Left lung (tissue), 10 donors: ENCODE data around the gene DYRK1A. TPM values are rescaled to one million over a fixed set of nuclear protein-coding genes. Genes with fewer than 3 reads are reported as not detected.

Experiments
- ATAC-seq: fragments of 200-7000 bp; cut with Tn5 transposase; one replicate; pipeline ENCODE4 v1.9.1; 2020; ENCODE audit warnings: moderate library complexity
- DNase-seq, 4 donors: peaks; one replicate each; pipeline ENCODE4 v3.0.0-alpha.2; 2013 to 2020
- H3K27ac ChIP-seq, 2 donors: fragments of 200-600 bp; sonication (generic) in 1 of 2; one replicate each; pipeline versions ENCODE4 v1.5.0 to v1.8.0; 2020 to 2021
- H3K27me3 ChIP-seq, 2 donors: fragments of 200-600 bp; sonication (generic) in 1 of 2; one replicate each; pipeline versions ENCODE4 v1.5.0 to v1.8.0; 2020 to 2021
- H3K36me3 ChIP-seq, 2 donors: fragments of 200-600 bp; sonication (generic) in 1 of 2; one replicate each; pipeline versions ENCODE4 v1.5.0 to v1.8.0; 2020 to 2021
- H3K4me1 ChIP-seq, 2 donors: fragments of 200-600 bp; one replicate each; pipeline ENCODE4 v1.8.0; 2021
- H3K4me3 ChIP-seq, 2 donors: fragments of 200-600 bp; sonication (generic) in 1 of 2; one replicate each; pipeline versions ENCODE4 v1.5.0 to v1.8.0; 2020 to 2021; ENCODE audit warnings: mild to moderate bottlenecking in 1 of 2
- H3K9me3 ChIP-seq, 2 donors: fragments of 200-600 bp; sonication (generic) in 1 of 2; one replicate each; pipeline versions ENCODE4 v1.5.0 to v1.8.0; 2020 to 2021
- intact Hi-C, 2 donors: fragments of 100-400 bp; cut with DNase I; formaldehyde crosslinking; loops; one replicate each; pipeline versions ENCODE4 v1.11.2 to v1.14.2; 2022
- polyA plus RNA-seq, 6 donors: library from polyadenylated mRNA; unstranded; fragments of 120-200 nt; gene quantifications; one replicate each; pipeline ENCODE4 v1.2.1, GENCODE V29; 2013; ENCODE audit not compliant: insufficient read length in 6 of 6
- total RNA-seq, 2 donors: library from RNA; stranded (reverse); fragmentation: NEBNext Ultra II Directional; extraction: Animal tissue kit (Norgen Biotek cat#: 25700); gene quantifications; one replicate each; pipeline ENCODE4 v1.2.1, GENCODE V29; 2021
- TF ChIP-seq, protein P1 (sequence below), 2 donors: fragments of 200-600 bp; sonication (generic) in 1 of 2; IDR thresholded peaks; one replicate each; pipeline versions ENCODE4 v1.5.0 to v1.8.0; 2021; ENCODE audit warnings: antibody characterized with exemption in 2 of 2
- donor health status: DM: no; HTN: yes; CAD: no.
- donor health status: DM: no; HTN: no; CAD: no.

The DYRK1A gene
- total and polyA plus RNA-seq, 8 donors = 57.0 to 69.9 (median 65.8) TPM

DNA sequence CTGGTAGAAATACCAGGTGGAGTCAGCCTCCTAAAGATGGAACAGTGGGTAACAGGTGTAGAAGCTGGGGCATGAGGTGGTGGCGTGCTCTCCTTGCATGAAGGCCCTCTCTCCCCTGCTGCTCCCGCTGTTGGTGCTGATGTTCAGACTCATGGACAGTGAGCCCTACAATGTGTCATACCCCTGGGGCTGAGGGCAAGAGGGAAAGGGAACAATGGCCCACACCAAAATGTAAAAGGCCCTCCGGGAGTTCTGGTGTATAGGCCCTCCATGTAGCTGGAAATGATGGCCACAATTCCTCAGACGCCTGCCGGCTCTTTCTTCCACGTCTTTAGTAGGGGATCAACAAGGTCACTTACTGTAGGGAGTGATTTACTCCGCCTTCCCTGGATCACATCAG, 194.9 kb downstream of the DYRK1A start:
- TF ChIP-seq, protein P1, sequence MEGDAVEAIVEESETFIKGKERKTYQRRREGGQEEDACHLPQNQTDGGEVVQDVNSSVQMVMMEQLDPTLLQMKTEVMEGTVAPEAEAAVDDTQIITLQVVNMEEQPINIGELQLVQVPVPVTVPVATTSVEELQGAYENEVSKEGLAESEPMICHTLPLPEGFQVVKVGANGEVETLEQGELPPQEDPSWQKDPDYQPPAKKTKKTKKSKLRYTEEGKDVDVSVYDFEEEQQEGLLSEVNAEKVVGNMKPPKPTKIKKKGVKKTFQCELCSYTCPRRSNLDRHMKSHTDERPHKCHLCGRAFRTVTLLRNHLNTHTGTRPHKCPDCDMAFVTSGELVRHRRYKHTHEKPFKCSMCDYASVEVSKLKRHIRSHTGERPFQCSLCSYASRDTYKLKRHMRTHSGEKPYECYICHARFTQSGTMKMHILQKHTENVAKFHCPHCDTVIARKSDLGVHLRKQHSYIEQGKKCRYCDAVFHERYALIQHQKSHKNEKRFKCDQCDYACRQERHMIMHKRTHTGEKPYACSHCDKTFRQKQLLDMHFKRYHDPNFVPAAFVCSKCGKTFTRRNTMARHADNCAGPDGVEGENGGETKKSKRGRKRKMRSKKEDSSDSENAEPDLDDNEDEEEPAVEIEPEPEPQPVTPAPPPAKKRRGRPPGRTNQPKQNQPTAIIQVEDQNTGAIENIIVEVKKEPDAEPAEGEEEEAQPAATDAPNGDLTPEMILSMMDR (IDR thresholded peaks at IDR 0.05) = no peak
- intact Hi-C loops = no loop called here
- H3K9me3 ChIP-seq = no peaks in the 10 kb centered on the region
- H3K4me3 ChIP-seq = no peak overlapping the region
- H3K27ac ChIP-seq = no peak overlapping the region
- ATAC-seq (no peak), DNase-seq (no peak)
- no peaks in the 10 kb centered on the region for H3K27me3 ChIP-seq
- H3K4me1 ChIP-seq = peaks cover 6 to 14% of the 10 kb centered on the region in 2 donors
- H3K36me3 ChIP-seq = no peaks in the 10 kb centered on the region

DNA sequence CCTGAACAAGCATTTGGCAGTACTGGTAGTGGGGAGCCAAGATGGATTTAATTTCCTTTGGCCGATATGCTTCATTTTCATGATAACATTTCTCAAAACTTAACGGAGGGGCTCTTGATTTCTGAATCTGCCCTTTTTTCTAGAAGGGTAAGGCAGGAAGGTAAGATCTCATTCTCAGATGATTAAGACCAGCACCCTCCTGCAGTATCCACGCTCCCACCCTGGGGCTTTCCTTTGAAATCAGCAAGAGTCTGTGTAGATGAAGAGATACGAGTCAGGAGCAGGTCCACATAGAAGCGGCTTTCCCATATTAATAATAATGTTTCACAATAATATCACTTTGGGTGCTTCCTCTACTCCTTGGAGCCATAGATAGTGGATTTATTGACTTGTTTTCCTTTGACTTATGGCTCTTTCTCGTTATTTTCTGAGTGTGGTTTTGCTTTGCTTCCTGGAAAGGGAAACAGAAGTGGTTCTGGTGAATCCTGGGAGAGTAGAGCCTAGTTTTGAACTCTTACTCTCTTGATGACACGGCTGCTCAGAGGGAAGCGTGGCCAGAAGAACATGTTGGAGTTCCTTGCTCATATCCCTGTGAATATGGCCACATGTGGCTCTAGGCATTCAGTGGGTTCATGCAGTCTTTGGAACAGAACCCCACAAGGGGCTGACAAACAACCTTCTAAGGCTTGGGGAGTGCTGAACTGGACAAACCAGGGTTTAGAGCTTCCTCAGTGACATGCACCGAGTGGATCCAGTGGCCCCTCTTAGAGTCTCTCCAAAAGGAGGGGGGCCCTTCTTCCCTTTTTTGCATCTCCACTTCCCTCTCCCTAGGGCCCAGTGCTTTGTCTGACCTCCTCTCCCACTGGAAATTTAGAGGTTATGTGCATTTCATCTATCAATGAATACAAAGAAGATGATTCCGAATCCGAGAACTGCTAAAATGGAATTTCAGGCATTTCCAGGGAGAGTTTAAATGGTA, 195.7 kb downstream of the DYRK1A start:
- Histone ChIP-seq H3K4me3 (no peak overlapping the region), H3K27me3 (no peaks in the 10 kb centered on the region), H3K27ac (no peak overlapping the region), H3K4me1 (peaks cover 6 to 14% of the 10 kb centered on the region in 2 donors), H3K36me3 (no peaks in the 10 kb centered on the region), H3K9me3 (no peaks in the 10 kb centered on the region)
- intact Hi-C loops = no loop called here
- no peak for DNase-seq
- no peak for ATAC-seq
- TF ChIP-seq, protein P1 (IDR thresholded peaks at IDR 0.05) = no peak

DNA sequence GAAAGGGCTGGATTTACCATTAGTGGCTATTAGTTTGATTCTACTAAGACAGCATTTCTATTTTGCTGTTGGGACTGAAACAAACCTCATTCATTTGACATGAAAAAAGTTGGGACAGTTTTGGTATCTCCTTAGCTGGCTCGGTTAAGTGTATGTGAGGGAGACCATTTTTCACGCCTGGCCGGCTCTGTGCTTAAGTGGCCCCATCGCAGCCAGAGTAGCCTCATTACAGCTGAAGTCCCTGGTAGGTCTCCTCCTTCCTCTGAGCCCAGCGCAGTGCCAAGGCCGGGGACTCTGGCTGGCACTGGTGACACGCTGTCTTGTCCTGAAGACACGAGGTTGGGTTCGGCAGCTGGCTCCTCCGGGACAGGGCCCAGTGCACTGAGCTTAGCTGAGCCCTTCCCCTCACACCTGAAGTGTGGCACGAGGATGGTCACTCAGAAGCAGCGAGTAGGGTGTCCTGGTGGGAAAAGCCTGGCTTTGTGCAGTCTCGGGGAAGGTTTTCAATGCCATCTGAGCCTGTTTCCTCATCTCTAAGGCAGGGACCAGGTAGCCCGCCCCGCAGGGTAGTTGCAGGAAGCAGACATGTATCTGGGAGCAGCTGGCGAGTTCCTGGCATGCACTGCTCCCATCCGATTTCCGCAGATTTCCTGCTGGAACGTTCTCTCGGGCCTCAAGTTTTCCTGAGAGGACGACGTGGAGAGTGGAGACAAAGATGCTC, 196.5 kb downstream of the DYRK1A start:
- TF ChIP-seq, protein P1 (IDR thresholded peaks at IDR 0.05) = no peak
- DNase-seq = peak in 1 of 4 donors; percentile 43
- Histone ChIP-seq H3K27me3 (no peaks in the 10 kb centered on the region), H3K9me3 (no peaks in the 10 kb centered on the region), H3K4me1 (peaks cover 6 to 14% of the 10 kb centered on the region in 2 donors), H3K27ac (peak overlapping the region; percentile 85 to 92), H3K36me3 (no peaks in the 10 kb centered on the region), H3K4me3 (peak overlapping the region; percentile 62 to 65)
- intact Hi-C loops = no loop called here
- peak; percentile 15 for ATAC-seq

DNA sequence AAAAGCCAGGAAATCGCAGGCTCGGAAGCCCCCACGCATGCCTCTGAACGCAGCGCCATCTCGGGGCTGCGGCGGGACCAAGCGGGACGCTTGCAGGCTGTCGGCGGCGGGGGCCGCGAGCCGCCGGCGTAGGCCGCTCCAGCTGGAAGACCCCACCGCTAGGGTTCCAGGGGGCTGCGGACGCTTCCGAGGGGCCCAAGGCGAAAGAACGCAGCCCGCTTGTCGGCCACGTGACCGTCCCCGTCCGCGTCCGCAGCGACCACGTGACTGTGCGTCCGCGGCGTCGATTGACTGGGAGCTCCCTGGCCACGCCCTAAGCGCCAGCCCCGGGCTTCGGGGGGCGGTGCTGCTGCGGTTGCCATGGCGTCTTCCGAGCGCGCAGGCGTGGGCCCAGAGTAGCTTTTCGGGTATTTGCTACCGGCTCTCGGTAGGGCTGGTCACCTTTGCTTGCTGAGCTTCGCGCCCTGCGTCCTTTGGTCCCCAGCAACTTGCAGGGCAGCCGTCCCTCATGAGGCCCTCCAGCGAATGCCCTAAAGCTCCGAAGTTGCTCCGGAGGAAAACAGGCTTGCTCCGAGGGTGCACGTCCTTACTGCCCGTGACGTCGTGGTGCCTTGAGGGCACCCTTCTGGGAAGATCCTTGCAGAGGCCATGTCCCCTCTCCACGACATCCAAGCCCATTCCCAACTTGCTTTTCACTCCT, 197.2 kb downstream of the DYRK1A start:
- Histone ChIP-seq H3K27ac (peak overlapping the region; percentile 85 to 92), H3K4me1 (peaks cover 6 to 14% of the 10 kb centered on the region in 2 donors), H3K36me3 (no peaks in the 10 kb centered on the region), H3K27me3 (no peaks in the 10 kb centered on the region), H3K9me3 (no peaks in the 10 kb centered on the region), H3K4me3 (peak overlapping the region; percentile 62 to 65)
- DNase-seq (peak; percentile 77 to 99 (median 96)), ATAC-seq (peak; percentile 97)
- intact Hi-C loops = no loop called here
- TF ChIP-seq, protein P1 (IDR thresholded peaks at IDR 0.05) = no peak
